H9 (cell line): ENCODE data around the gene DNAJB6. TPM values are rescaled to one million over a fixed set of nuclear protein-coding genes. Genes with fewer than 3 reads are reported as not detected.

Experiments used
- DNase-seq: peaks from one replicate; pipeline ENCODE4 v3.0.0-alpha.2; 2017
- H2AFZ ChIP-seq: one replicate; pipeline ENCODE4 v1.6.1; 2013; ENCODE audit warnings: mild to moderate bottlenecking, low read length, control low read depth, moderate library complexity
- H2AK5ac ChIP-seq: 2 replicates; pipeline ENCODE4 v1.6.1; 2013; ENCODE audit warnings: low read length, control low read depth, mixed read lengths; ENCODE audit not compliant: insufficient read length
- H2BK120ac ChIP-seq: one replicate; pipeline ENCODE4 v1.6.1; 2013; ENCODE audit warnings: low read depth, mild to moderate bottlenecking, low read length, control low read depth, inconsistent platforms; ENCODE audit not compliant: poor library complexity, severe bottlenecking
- H2BK12ac ChIP-seq: 2 replicates; pipeline ENCODE4 v1.6.1; 2013; ENCODE audit warnings: low read length, control low read depth, mixed read lengths, low read depth; ENCODE audit not compliant: insufficient read length
- H2BK15ac ChIP-seq: 2 replicates; pipeline ENCODE4 v1.6.1; 2013; ENCODE audit warnings: low read depth, low read length, control low read depth
- H2BK20ac ChIP-seq: one replicate; pipeline ENCODE4 v1.6.1; 2013; ENCODE audit warnings: low read depth, mild to moderate bottlenecking, low read length, control low read depth, inconsistent platforms; ENCODE audit not compliant: poor library complexity, severe bottlenecking
- H2BK5ac ChIP-seq: 2 replicates; pipeline ENCODE4 v1.6.1; 2013; ENCODE audit warnings: low read length, control low read depth, mixed read lengths; ENCODE audit not compliant: insufficient read length
- H3K14ac ChIP-seq: 2 replicates; pipeline ENCODE4 v1.6.1; 2013; ENCODE audit warnings: low read length, control low read depth; ENCODE audit not compliant: insufficient read depth
- H3K18ac ChIP-seq: 2 replicates; pipeline ENCODE4 v1.6.1; 2013; ENCODE audit warnings: low read depth, mild to moderate bottlenecking, mixed read lengths, low read length, control low read depth; ENCODE audit not compliant: insufficient read length
- H3K23ac ChIP-seq: 2 replicates; pipeline ENCODE4 v1.6.1; 2013; ENCODE audit warnings: low read length, control low read depth, mixed read lengths, low read depth; ENCODE audit not compliant: insufficient read length
- H3K23me2 ChIP-seq: 2 replicates; pipeline ENCODE4 v1.6.1; 2013; ENCODE audit warnings: low read depth, mild to moderate bottlenecking, mixed read lengths, low read length, control low read depth; ENCODE audit not compliant: insufficient read length, poor library complexity, severe bottlenecking
- H3K27ac ChIP-seq: 2 replicates; pipeline ENCODE4 v1.5.1; 2013; ENCODE audit warnings: low read length, control low read depth, mixed read lengths, low read depth; ENCODE audit not compliant: insufficient read length
- H3K27me3 ChIP-seq: 2 replicates; pipeline ENCODE4 v1.6.1; 2013; ENCODE audit warnings: low read length, control low read depth, inconsistent platforms; ENCODE audit not compliant: insufficient read depth
- H3K4ac ChIP-seq: 2 replicates; pipeline ENCODE4 v1.6.1; 2013; ENCODE audit warnings: low read depth, mild to moderate bottlenecking, control low read depth, inconsistent platforms, low read length, moderate library complexity
- H3K4me1 ChIP-seq: 2 replicates; pipeline ENCODE4 v1.6.1; 2013; ENCODE audit warnings: low read length, control low read depth, inconsistent platforms; ENCODE audit not compliant: insufficient read depth
- H3K4me2 ChIP-seq: 2 replicates; pipeline ENCODE4 v1.6.1; 2013; ENCODE audit warnings: low read length, control low read depth, mixed read lengths; ENCODE audit not compliant: insufficient read length, insufficient read depth
- H3K56ac ChIP-seq: 2 replicates; pipeline ENCODE4 v1.6.1; 2013; ENCODE audit warnings: low read depth, mild to moderate bottlenecking, mixed read lengths, low read length, control low read depth; ENCODE audit not compliant: insufficient read length
- H3K79me1 ChIP-seq: 2 replicates; pipeline ENCODE4 v1.6.1; 2013; ENCODE audit warnings: low read depth, mild to moderate bottlenecking, moderate library complexity, low read length, control low read depth, inconsistent platforms; ENCODE audit not compliant: insufficient read depth, poor library complexity, severe bottlenecking
- H3K79me2 ChIP-seq: 2 replicates; pipeline ENCODE4 v1.6.1; 2013; ENCODE audit warnings: low read length, control low read depth, inconsistent platforms; ENCODE audit not compliant: insufficient read depth
- H3K9ac ChIP-seq: 2 replicates; pipeline ENCODE4 v1.6.1; 2013; ENCODE audit warnings: low read length, control low read depth, mixed read lengths; ENCODE audit not compliant: insufficient read length; ENCODE audit errors: extremely low read depth
- H3K9me3 ChIP-seq: one replicate; pipeline ENCODE4 v1.6.1; 2013; ENCODE audit warnings: low read depth, low read length, inconsistent platforms; ENCODE audit not compliant: control insufficient read depth
- H3T11ph ChIP-seq: one replicate; pipeline ENCODE4 v1.6.1; 2013; ENCODE audit warnings: mild to moderate bottlenecking, low read length, control low read depth, inconsistent platforms
- H4K20me1 ChIP-seq: one replicate; pipeline ENCODE4 v1.6.1; 2013; ENCODE audit not compliant: control insufficient read depth, insufficient read length, insufficient read depth
- H4K5ac ChIP-seq: 2 replicates; pipeline ENCODE4 v1.6.1; 2013; ENCODE audit warnings: low read depth, mild to moderate bottlenecking, mixed read lengths, low read length, control low read depth; ENCODE audit not compliant: insufficient read length
- H4K8ac ChIP-seq: replicated peaks from 2 replicates; pipeline ENCODE4 v1.6.1; 2013; ENCODE audit warnings: low read length, control low read depth, mixed read lengths, low read depth; ENCODE audit not compliant: insufficient read length
- H4K91ac ChIP-seq: 2 replicates; pipeline ENCODE4 v1.6.1; 2013; ENCODE audit warnings: low read depth, mild to moderate bottlenecking, moderate library complexity, mixed read lengths, low read length, control low read depth; ENCODE audit not compliant: insufficient read length
- H3K27ac Mint-ChIP-seq, 3 experiments: 2 replicates in 2 of 3; 3 replicates in 1 of 3; pipeline ENCODE4 v1.8.0; 2020 to 2021; ENCODE audit warnings: mixed read lengths in 3 of 3, mild to moderate bottlenecking in 1 of 3, moderate library complexity in 1 of 3
- H3K27me3 Mint-ChIP-seq: 2 replicates; pipeline ENCODE4 v1.8.0; 2021; ENCODE audit warnings: low read depth, mild to moderate bottlenecking, moderate library complexity, mixed read lengths
- H3K36me3 Mint-ChIP-seq, 3 experiments: 2 replicates in 2 of 3; 3 replicates in 1 of 3; pipeline ENCODE4 v1.8.0; 2020 to 2021; ENCODE audit warnings: low read depth in 3 of 3, mixed read lengths in 3 of 3; ENCODE audit not compliant: insufficient read depth in 1 of 3
- H3K4me1 Mint-ChIP-seq, 2 experiments: 2 replicates each; pipeline ENCODE4 v1.8.0; 2020; ENCODE audit warnings: mixed read lengths in 2 of 2
- H3K4me3 Mint-ChIP-seq, 2 experiments: 2 replicates in 1 of 2; 3 replicates in 1 of 2; pipeline ENCODE4 v1.8.0; 2020 to 2021; ENCODE audit warnings: mild to moderate bottlenecking in 2 of 2, mixed read lengths in 2 of 2, moderate library complexity in 1 of 2
- H3K9me3 Mint-ChIP-seq, 2 experiments: 2 replicates in 1 of 2; 3 replicates in 1 of 2; pipeline ENCODE4 v1.8.0; 2020; ENCODE audit warnings: mild to moderate bottlenecking in 2 of 2, mixed read lengths in 2 of 2, moderate library complexity in 1 of 2
- WGBS: extraction: QIAGEN DNeasy Blood & Tissue Kit; methylation state at CpG from one replicate; pipeline ENCODE4 v1.1.7; 2013; ENCODE audit warnings: missing lambda C conversion rate, low lambda C conversion rate, mixed read lengths; ENCODE audit not compliant: insufficient read length; ENCODE audit errors: extremely low coverage; 5-methylcytosine and 5-hydroxymethylcytosine counted together
- total RNA-seq: library from RNA; stranded (reverse); gene quantifications from 2 replicates; pipeline ENCODE4 v1.2.1, GENCODE V29; 2021
- TF ChIP-seq, protein P1 (sequence below): fragments of 200-600 bp; sonication (generic); conservative IDR thresholded peaks from 3 replicates; pipeline ENCODE4 v1.8.0; 2021; ENCODE audit warnings: antibody characterized with exemption, mild to moderate bottlenecking

Gene DNAJB6
- total RNA-seq, 1 experiment from 2014 or later = 215 TPM

DNA sequence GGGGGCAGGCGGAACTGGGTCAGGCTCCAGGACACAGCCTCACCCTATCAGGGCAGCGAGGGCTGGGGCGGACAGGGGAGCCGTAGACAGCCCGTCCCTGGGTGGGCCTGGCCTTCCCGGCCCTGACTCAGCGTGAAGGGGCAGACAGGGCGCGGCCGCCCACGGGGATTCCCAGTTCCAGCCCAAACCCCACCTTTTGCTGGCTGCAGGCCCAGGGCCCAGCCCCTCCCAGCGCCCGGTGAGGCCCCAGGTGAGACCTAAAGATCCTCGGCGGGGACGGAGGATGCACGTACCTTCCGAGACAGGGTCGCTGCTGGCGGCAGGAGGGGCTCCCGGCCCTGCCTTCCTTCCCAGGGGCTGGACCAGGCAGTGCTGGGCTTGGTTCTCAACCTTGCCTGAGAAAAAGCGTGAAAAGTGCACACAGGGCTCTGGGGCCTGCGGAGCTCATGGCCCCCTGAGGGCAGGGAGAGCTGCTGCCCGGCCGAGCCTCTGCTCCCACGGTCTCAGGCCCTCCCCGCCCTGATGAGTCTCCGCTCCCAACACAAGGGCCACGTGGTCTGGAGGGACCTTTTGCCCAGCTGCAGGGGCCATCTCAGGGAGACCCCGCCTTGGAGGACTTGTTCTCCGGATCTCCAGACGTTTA is 43.9 kb upstream of the DNAJB6 start:
- no CpG with 5 or more reads among the region's 32 CpGs for WGBS
- Histone ChIP-seq H3K79me2 (no peaks in the 10 kb centered on the region), H3K18ac (peak overlapping the region; percentile 12), H2BK15ac (no peak overlapping the region), H2AFZ (no peak overlapping the region), H3K14ac (no peak overlapping the region), H3K56ac (no peak overlapping the region), H3T11ph (no peak overlapping the region), H2BK12ac (peak overlapping the region; percentile 25), H4K8ac (no peak overlapping the region), H3K9me3 (peaks cover 6% of the 10 kb centered on the region), H2BK5ac (no peak overlapping the region), H3K9ac (no peak overlapping the region), H2BK120ac (no peak overlapping the region), H3K4me2 (no peak overlapping the region), H3K4me1 (no peaks in the 10 kb centered on the region), H3K23ac (no peak overlapping the region), H3K79me1 (no peaks in the 10 kb centered on the region), H3K27ac (no peak overlapping the region), H4K91ac (no peak overlapping the region), H2BK20ac (no peak overlapping the region), H2AK5ac (no peak overlapping the region), H4K20me1 (no peaks in the 10 kb centered on the region), H3K23me2 (no peaks in the 10 kb centered on the region), H4K5ac (no peak overlapping the region), H3K4ac (no peak overlapping the region), H3K27me3 (no peaks in the 10 kb centered on the region)
- H3K27me3 Mint-ChIP-seq = no peaks in the 10 kb centered on the region; the same call in 1 of the 2 replicates
- H3K9me3 Mint-ChIP-seq = peaks cover 10 to 12% of the 10 kb centered on the region in 2 experiments
- H3K27ac Mint-ChIP-seq = 0 out of 7 replicates have a peak overlapping the region, but pooled peaks of 1 of the 3 experiments have one; percentile 72
- H3K4me1 Mint-ChIP-seq = peaks cover 2 to 16% of the 10 kb centered on the region in 2 experiments; a peak in 3 of 4 replicates
- H3K4me3 Mint-ChIP-seq = no peak overlapping the region
- DNase-seq = peak; percentile 63
- TF ChIP-seq, protein P1, sequence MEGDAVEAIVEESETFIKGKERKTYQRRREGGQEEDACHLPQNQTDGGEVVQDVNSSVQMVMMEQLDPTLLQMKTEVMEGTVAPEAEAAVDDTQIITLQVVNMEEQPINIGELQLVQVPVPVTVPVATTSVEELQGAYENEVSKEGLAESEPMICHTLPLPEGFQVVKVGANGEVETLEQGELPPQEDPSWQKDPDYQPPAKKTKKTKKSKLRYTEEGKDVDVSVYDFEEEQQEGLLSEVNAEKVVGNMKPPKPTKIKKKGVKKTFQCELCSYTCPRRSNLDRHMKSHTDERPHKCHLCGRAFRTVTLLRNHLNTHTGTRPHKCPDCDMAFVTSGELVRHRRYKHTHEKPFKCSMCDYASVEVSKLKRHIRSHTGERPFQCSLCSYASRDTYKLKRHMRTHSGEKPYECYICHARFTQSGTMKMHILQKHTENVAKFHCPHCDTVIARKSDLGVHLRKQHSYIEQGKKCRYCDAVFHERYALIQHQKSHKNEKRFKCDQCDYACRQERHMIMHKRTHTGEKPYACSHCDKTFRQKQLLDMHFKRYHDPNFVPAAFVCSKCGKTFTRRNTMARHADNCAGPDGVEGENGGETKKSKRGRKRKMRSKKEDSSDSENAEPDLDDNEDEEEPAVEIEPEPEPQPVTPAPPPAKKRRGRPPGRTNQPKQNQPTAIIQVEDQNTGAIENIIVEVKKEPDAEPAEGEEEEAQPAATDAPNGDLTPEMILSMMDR = no peak
- peaks cover 5 to 13% (median 10%) of the 10 kb centered on the region in 3 experiments for H3K36me3 Mint-ChIP-seq
